Vagina (tissue), 2 donors: ENCODE data around the gene NYNRIN.

Experiments
- POLR2A ChIP-seq, 2 donors: fragments of 450-650 bp; IDR thresholded peaks; one replicate each; pipeline ENCODE4 v1.6.1; 2017; ENCODE audit warnings: antibody characterized with exemption in 2 of 2, mild to moderate bottlenecking in 2 of 2, moderate library complexity in 2 of 2
- POLR2AphosphoS5 ChIP-seq, 2 donors: sonication (generic); formaldehyde crosslinking; IDR thresholded peaks; one replicate each; pipeline ENCODE4 v1.9.0; 2017; ENCODE audit warnings: antibody characterized with exemption in 2 of 2, mild to moderate bottlenecking in 2 of 2, low read depth in 1 of 2; ENCODE audit not compliant: insufficient read depth in 1 of 2
- TF ChIP-seq, protein P1 (sequence below), 3 experiments: fragments of 450-650 bp in 2 of 3; fragments of 200-600 bp in 1 of 3; sonication (generic) in 1 of 3; IDR thresholded peaks; one replicate each; pipeline ENCODE4 v1.5.1; 2017 to 2019; ENCODE audit warnings: antibody characterized with exemption in 3 of 3, mild to moderate bottlenecking in 2 of 3, moderate library complexity in 2 of 3

DNA sequence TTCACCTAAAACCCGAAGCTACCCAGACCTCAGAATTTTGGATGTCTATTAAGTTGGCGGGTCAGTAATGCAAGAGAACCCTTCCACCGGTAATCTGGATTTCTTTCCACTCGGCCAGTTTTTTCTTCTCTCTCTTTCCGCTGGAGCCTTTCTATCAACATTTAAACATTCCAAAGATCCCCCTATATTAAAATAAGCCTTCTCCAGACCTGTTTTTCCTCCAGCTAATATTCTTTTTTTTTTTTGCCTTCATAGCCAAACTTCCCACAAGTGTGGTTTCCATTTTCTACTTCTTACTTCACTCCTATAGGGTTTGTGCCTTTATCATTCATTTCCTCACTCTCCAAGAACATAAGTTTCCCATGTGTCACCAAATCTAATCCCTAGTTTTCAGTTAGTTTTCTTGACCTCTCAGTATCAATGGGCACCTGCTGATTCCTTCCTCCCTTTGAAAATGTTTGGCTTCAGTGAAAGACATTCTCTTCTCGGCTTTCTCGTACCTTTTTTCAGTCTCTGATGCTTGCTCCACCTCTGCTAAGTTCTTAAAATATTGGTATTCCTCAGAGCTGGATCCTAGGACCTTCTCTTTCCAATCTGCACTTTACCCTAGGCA, 44.4 kb downstream of the NYNRIN start:
- TF ChIP-seq, protein P1, sequence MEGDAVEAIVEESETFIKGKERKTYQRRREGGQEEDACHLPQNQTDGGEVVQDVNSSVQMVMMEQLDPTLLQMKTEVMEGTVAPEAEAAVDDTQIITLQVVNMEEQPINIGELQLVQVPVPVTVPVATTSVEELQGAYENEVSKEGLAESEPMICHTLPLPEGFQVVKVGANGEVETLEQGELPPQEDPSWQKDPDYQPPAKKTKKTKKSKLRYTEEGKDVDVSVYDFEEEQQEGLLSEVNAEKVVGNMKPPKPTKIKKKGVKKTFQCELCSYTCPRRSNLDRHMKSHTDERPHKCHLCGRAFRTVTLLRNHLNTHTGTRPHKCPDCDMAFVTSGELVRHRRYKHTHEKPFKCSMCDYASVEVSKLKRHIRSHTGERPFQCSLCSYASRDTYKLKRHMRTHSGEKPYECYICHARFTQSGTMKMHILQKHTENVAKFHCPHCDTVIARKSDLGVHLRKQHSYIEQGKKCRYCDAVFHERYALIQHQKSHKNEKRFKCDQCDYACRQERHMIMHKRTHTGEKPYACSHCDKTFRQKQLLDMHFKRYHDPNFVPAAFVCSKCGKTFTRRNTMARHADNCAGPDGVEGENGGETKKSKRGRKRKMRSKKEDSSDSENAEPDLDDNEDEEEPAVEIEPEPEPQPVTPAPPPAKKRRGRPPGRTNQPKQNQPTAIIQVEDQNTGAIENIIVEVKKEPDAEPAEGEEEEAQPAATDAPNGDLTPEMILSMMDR (IDR thresholded peaks at IDR 0.05) = no peak
- TF ChIP-seq POLR2A (IDR thresholded peaks at IDR 0.05) (no peak), POLR2AphosphoS5 (IDR thresholded peaks at IDR 0.05; ENCODE audit: insufficient read depth in 1 of 2, low read depth in 1 of 2) (no peak)
